Pancreas (tissue), 10 donors: ENCODE measurements around the gene ITIH3. TPM values are rescaled to one million over a fixed set of nuclear protein-coding genes. Genes with fewer than 3 reads are reported as not detected.

Experiments
- ATAC-seq, 4 donors: fragments of 200-7000 bp; cut with Tn5 transposase; one replicate each; pipeline versions ENCODE4 v1.8.0 to v1.9.1; 2020; ENCODE audit warnings: mild to moderate bottlenecking in 4 of 4, moderate library complexity in 4 of 4
- DNase-seq, 6 donors: peaks; one replicate each; pipeline ENCODE4 v3.0.0-alpha.2; 2020
- FAIRE-seq: peaks from 2 replicates; lab custom pipeline; 2012; peaks lifted over from hg19 to GRCh38; lab: Jason Lieb, UNC
- H3K27ac ChIP-seq, 4 donors: fragments of 200-600 bp; sonication (generic); 1 replicate in 3 of 4; 2 replicates in 1 of 4; pipeline versions ENCODE4 v1.5.0 to v1.8.0; 2020
- H3K27me3 ChIP-seq, 4 donors: fragments of 200-600 bp; one replicate each; pipeline ENCODE4 v1.8.0; 2021
- H3K36me3 ChIP-seq, 3 donors: fragments of 200-600 bp; sonication (generic) in 1 of 3; one replicate each; pipeline versions ENCODE4 v1.5.0 to v1.8.0; 2020 to 2021
- H3K4me1 ChIP-seq, 3 donors: fragments of 200-600 bp; one replicate each; pipeline ENCODE4 v1.8.0; 2021
- H3K4me3 ChIP-seq, 4 donors: fragments of 200-600 bp; sonication (generic) in 2 of 4; one replicate each; pipeline versions ENCODE4 v1.5.0 to v1.8.0; 2020 to 2021
- H3K9me3 ChIP-seq, 4 donors: fragments of 200-600 bp; one replicate each; pipeline ENCODE4 v1.8.0; 2021
- CTCF ChIP-seq, 4 donors: fragments of 200-600 bp; sonication (generic) in 3 of 4; IDR thresholded peaks; one replicate each; pipeline versions ENCODE4 v1.5.0 to v1.8.0; 2021; ENCODE audit warnings: antibody characterized with exemption in 4 of 4
- WGBS, 2 donors: extraction: QIAGEN DNeasy Blood & Tissue Kit; methylation state at CpG; one replicate each; pipeline ENCODE4 v1.1.7; 2013; 5-methylcytosine and 5-hydroxymethylcytosine counted together
- intact Hi-C, 3 donors: fragments of 100-400 bp; cut with DNase I; formaldehyde crosslinking; loops; one replicate each; pipeline versions ENCODE4 v1.11.1 to v1.14.2; 2022
- polyA plus RNA-seq, 2 donors: library from polyadenylated mRNA; stranded (reverse); fragments of 200-250 nt; gene quantifications; one replicate each; pipeline ENCODE4 v1.2.3, GENCODE V29; 2013
- total RNA-seq, 6 donors: library from RNA; stranded (reverse); fragmentation: NEBNext Ultra II Directional in 4 of 6; extraction: Animal tissue kit (Norgen Biotek cat#: 25700) in 4 of 6; gene quantifications; one replicate each; pipeline versions ENCODE4 v1.2.1 to v1.2.4, GENCODE V29; 2021 to 2023
- donor health status: healthy with polysubstance abuse.
- donor health status: DM: no; HTN: no; CAD: no; lungs with moderate emphysema.
- donor health status: DM: no; HTN: no; CAD: no.
- donor health status: control.
- donor health status: control.
- donor health status: Bipolar disorder and iron deficiency.
- donor health status: DM: yes; HTN: yes; CAD: no.
- donor health status: DM: no; HTN: no; CAD: no.
- donor health status: DM: no; HTN: no; CAD: no.
- donor health status: DM: yes; HTN: yes; CAD: no.

The ITIH3 gene
- total and polyA plus RNA-seq, 8 donors = 0.29 to 2.1 (median 1.3) TPM; not detected in 2

- WGBS, 2 donors = 72 to 78% methylated on average over 18 of the region's 18 CpGs
- peak overlapping the region in 2 of 4 donors; percentile 41 to 60 for H3K27ac ChIP-seq
- no peak for TF ChIP-seq CTCF (IDR thresholded peaks at IDR 0.05)
- no peaks in the 10 kb centered on the region for H3K9me3 ChIP-seq
- intact Hi-C loops = no loop called here
- H3K27me3 ChIP-seq = no peaks in the 10 kb centered on the region
- H3K4me1 ChIP-seq = peaks cover 0 to 8% (median 4%) of the 10 kb centered on the region in 3 donors
- DNase-seq (no peak), ATAC-seq (peak in 1 of 4 donors; percentile 6), FAIRE-seq (no peak)
- H3K36me3 ChIP-seq = peaks cover 0 to 4% (median 2%) of the 10 kb centered on the region in 3 donors
- no peak overlapping the region for H3K4me3 ChIP-seq
These were observed 49.8 kb downstream of the ITIH3 start for GRCh38 chr3:52844290-52844975.

- DNase-seq (peak in 4 of 6 donors; percentile 49 to 77 (median 54)), ATAC-seq (peak; percentile 86 to 92 (median 89)), FAIRE-seq (no peak)
- no peak overlapping the region for H3K4me3 ChIP-seq
- WGBS, 2 donors = 22 to 24% methylated on average over 6 of the region's 6 CpGs
- H3K4me1 ChIP-seq = peaks cover 0 to 8% (median 4%) of the 10 kb centered on the region in 3 donors
- H3K27ac ChIP-seq = peak overlapping the region in 3 of 4 donors; percentile 10 to 60 (median 41)
- intact Hi-C loops = loop anchor here in 1 of 3 donors (5.0 kb wide), 1 partner anchor 227 kb away; no protein-coding TSS in a partner anchor
- H3K27me3 ChIP-seq = no peaks in the 10 kb centered on the region
- no peaks in the 10 kb centered on the region for H3K9me3 ChIP-seq
- peaks cover 0 to 4% (median 2%) of the 10 kb centered on the region in 3 donors for H3K36me3 ChIP-seq
- no peak for TF ChIP-seq CTCF (IDR thresholded peaks at IDR 0.05)
These were observed 50.6 kb downstream of the ITIH3 start for GRCh38 chr3:52845157-52845556.

GRCh38 chr3:52845691-52846431 lies 51.3 kb downstream of the ITIH3 start:
- intact Hi-C loops = loop anchor here in 1 of 3 donors (5.0 kb wide), 1 partner anchor 226 kb away; no protein-coding TSS in a partner anchor
- H3K27me3 ChIP-seq = no peaks in the 10 kb centered on the region
- peak; percentile 39 to 61 (median 52) for ATAC-seq
- FAIRE-seq = no peak
- peak in 2 of 4 donors; percentile 31 to 34 for TF ChIP-seq CTCF (IDR thresholded peaks at IDR 0.05)
- no peaks in the 10 kb centered on the region for H3K9me3 ChIP-seq
- DNase-seq = no peak
- WGBS, 2 donors = 69 to 79% methylated on average over 7 of the region's 7 CpGs
- peaks cover 0 to 8% (median 4%) of the 10 kb centered on the region in 3 donors for H3K4me1 ChIP-seq
- H3K4me3 ChIP-seq = no peak overlapping the region
- peak overlapping the region in 3 of 4 donors; percentile 10 to 60 (median 41) for H3K27ac ChIP-seq
- H3K36me3 ChIP-seq = peaks cover 0 to 4% (median 2%) of the 10 kb centered on the region in 3 donors

GRCh38 chr3:52846432-52846965 lies 51.9 kb downstream of the ITIH3 start:
- peaks cover 0 to 8% (median 4%) of the 10 kb centered on the region in 3 donors for H3K4me1 ChIP-seq
- H3K4me3 ChIP-seq = no peak overlapping the region
- no peak for DNase-seq
- FAIRE-seq = no peak
- intact Hi-C loops = loop anchor here in 1 of 3 donors (5.0 kb wide), 1 partner anchor 226 kb away; no protein-coding TSS in a partner anchor
- ATAC-seq = peak in 2 of 4 donors; percentile 22 to 47
- WGBS, 2 donors = 79 to 83% methylated on average over 15 of the region's 15 CpGs
- TF ChIP-seq CTCF (IDR thresholded peaks at IDR 0.05) = no peak
- no peaks in the 10 kb centered on the region for H3K9me3 ChIP-seq
- peak overlapping the region in 1 of 4 donors; percentile 22 for H3K27ac ChIP-seq
- H3K27me3 ChIP-seq = no peaks in the 10 kb centered on the region
- peaks cover 0 to 4% (median 2%) of the 10 kb centered on the region in 3 donors for H3K36me3 ChIP-seq
